PC-9 (cell line): ENCODE results near the gene EFCAB9. TPM values are rescaled to one million over a fixed set of nuclear protein-coding genes. Genes with fewer than 3 reads are reported as not detected.
"Not testable (repeated sequence)": the region's sequence is repeated elsewhere in the genome, so short reads cannot be mapped to it uniquely, and the experiment has no call there.

ENCODE experiments used
- BruUV-seq: library from RNA; stranded (reverse); fragments of 400-500 nt; replicated peaks from 2 replicates; lab custom pipeline; 2021; lab: Mats Ljungman, UMichigan
- CTCF ChIA-PET: fragments of 300-600 bp; sonication (Branson Sonifier 250); formaldehyde crosslinking; loops from one replicate; lab custom pipeline; 2022; ENCODE audit warnings: antibody characterized with exemption; lab: Charles Lee
- POLR2A ChIA-PET: fragments of 300-600 bp; sonication (Branson Sonifier 250); formaldehyde crosslinking; loops from one replicate; lab custom pipeline; 2022; ENCODE audit warnings: antibody characterized with exemption; ENCODE audit not compliant: unreplicated experiment; lab: Charles Lee
- DNase-seq, 2 experiments: peaks; one replicate each; pipeline versions ENCODE4 v3.0.0 to v3.0.0-alpha.2; 2015 to 2022; ENCODE audit warnings: mixed read lengths in 1 of 2
- H2AFZ ChIP-seq: fragments of 200-600 bp; sonication (generic); 2 replicates; pipeline ENCODE4 v1.8.1; 2017; ENCODE audit warnings: antibody characterized with exemption
- H3F3A ChIP-seq: fragments of 200-600 bp; sonication (generic); 2 replicates; pipeline ENCODE4 v1.8.1; 2017; ENCODE audit warnings: antibody characterized with exemption, mild to moderate bottlenecking, low read depth; ENCODE audit not compliant: insufficient read depth
- H3K27ac ChIP-seq: fragments of 200-600 bp; sonication (generic); 2 replicates; pipeline ENCODE4 v1.6.1; 2016; ENCODE audit warnings: mixed run types
- H3K27me3 ChIP-seq: fragments of 200-600 bp; sonication (generic); 2 replicates; pipeline ENCODE4 v1.6.1; 2016; ENCODE audit warnings: low read depth, mixed run types; ENCODE audit not compliant: insufficient read depth
- H3K36me3 ChIP-seq: fragments of 200-600 bp; sonication (generic); 2 replicates; pipeline ENCODE4 v1.6.1; 2016; ENCODE audit warnings: low read depth, mixed run types
- H3K4me1 ChIP-seq: fragments of 200-600 bp; sonication (generic); replicated peaks from 2 replicates; pipeline ENCODE4 v1.6.1; 2016; ENCODE audit warnings: mixed run types; ENCODE audit not compliant: insufficient read depth
- H3K4me2 ChIP-seq: fragments of 200-600 bp; sonication (generic); 2 replicates; pipeline ENCODE4 v1.6.1; 2017; ENCODE audit warnings: mixed run types
- H3K4me3 ChIP-seq: fragments of 200-600 bp; sonication (generic); 2 replicates; pipeline ENCODE4 v1.6.1; 2016; ENCODE audit warnings: mixed run types
- H3K79me2 ChIP-seq: fragments of 200-600 bp; sonication (generic); 2 replicates; pipeline ENCODE4 v1.6.1; 2017; ENCODE audit warnings: low read depth, mixed run types
- H3K9me2 ChIP-seq: fragments of 200-600 bp; sonication (generic); 2 replicates; pipeline ENCODE4 v1.8.1; 2017; ENCODE audit warnings: mild to moderate bottlenecking; ENCODE audit not compliant: insufficient read depth
- H3K9me3 ChIP-seq: fragments of 200-600 bp; sonication (generic); 2 replicates; pipeline ENCODE4 v1.8.1; 2016; ENCODE audit warnings: low read depth; ENCODE audit not compliant: insufficient read depth
- H4K20me1 ChIP-seq: fragments of 200-600 bp; sonication (generic); 2 replicates; pipeline ENCODE4 v1.8.1; 2017; ENCODE audit not compliant: insufficient read depth
- EZH2 ChIP-seq: fragments of 200-600 bp; sonication (generic); IDR thresholded peaks from 2 replicates; pipeline ENCODE4 v1.8.0; 2017; ENCODE audit warnings: antibody characterized with exemption, low read depth
- intact Hi-C: fragments of 100-400 bp; cut with micrococcal nuclease; formaldehyde crosslinking; loops from one replicate; pipeline ENCODE4 v1.10.0; 2022; ENCODE audit not compliant: unreplicated experiment
- total RNA-seq: library from RNA; stranded (reverse); gene quantifications from 2 replicates; pipeline ENCODE4 v1.2.3, GENCODE V29; 2021
- TF ChIP-seq, protein P1 (sequence below): fragments of 200-600 bp; sonication (generic); conservative IDR thresholded peaks from 2 replicates; pipeline ENCODE4 v1.6.1; 2017; ENCODE audit warnings: mixed run types, antibody characterized with exemption, mild to moderate bottlenecking, moderate library complexity

EFCAB9 gene
- total RNA-seq, 1 experiment from 2014 or later, result not detected

DNA sequence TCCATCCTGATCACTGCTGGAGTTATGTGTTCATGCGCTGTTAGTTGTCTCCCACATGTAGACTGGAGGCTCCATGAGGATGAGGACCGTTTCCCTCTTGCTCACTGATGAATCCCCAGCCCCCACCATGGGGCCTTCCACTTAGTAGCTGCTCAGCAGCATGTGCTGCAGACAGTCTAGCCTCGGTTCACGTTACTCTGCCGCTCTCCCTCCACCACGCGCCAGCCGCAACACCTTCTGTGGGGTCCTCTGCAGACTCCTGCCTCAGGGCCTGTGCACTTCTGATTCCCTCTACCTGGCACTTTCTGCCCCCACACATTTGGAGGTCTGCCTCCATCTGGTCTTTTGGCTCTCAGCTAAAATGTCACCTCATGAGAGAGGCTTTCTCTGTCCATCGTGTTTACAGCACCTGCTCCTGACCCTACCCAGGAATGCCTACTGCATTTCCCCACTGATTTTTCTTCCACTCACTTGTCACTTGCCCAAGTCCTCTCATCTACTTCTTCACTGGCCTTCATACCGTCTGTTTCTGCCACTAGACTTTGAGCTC, 42.2 kb upstream of the EFCAB9 start:
- Histone ChIP-seq H3K79me2 (no peaks in the 10 kb centered on the region), H3K4me1 (no peaks in the 10 kb centered on the region), H3K27me3 (no peaks in the 10 kb centered on the region), H3K4me2 (no peak overlapping the region), H3K36me3 (no peaks in the 10 kb centered on the region), H2AFZ (no peak overlapping the region), H3K9me3 (no peaks in the 10 kb centered on the region), H4K20me1 (no peaks in the 10 kb centered on the region), H3K27ac (no peak overlapping the region), H3K4me3 (no peak overlapping the region), H3K9me2 (no peaks in the 10 kb centered on the region), H3F3A (0 out of 2 replicates have a peak, but pooled peaks cover 3% of the 10 kb centered on the region)
- TF ChIP-seq, protein P1, sequence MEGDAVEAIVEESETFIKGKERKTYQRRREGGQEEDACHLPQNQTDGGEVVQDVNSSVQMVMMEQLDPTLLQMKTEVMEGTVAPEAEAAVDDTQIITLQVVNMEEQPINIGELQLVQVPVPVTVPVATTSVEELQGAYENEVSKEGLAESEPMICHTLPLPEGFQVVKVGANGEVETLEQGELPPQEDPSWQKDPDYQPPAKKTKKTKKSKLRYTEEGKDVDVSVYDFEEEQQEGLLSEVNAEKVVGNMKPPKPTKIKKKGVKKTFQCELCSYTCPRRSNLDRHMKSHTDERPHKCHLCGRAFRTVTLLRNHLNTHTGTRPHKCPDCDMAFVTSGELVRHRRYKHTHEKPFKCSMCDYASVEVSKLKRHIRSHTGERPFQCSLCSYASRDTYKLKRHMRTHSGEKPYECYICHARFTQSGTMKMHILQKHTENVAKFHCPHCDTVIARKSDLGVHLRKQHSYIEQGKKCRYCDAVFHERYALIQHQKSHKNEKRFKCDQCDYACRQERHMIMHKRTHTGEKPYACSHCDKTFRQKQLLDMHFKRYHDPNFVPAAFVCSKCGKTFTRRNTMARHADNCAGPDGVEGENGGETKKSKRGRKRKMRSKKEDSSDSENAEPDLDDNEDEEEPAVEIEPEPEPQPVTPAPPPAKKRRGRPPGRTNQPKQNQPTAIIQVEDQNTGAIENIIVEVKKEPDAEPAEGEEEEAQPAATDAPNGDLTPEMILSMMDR, result no peak
- TF ChIP-seq EZH2, result no peak
- CTCF ChIA-PET, result no interaction called here
- no peak for DNase-seq
- intact Hi-C loops, result no loop called here
- POLR2A ChIA-PET, result no interaction called here
- no TSS peak for BruUV-seq

DNA sequence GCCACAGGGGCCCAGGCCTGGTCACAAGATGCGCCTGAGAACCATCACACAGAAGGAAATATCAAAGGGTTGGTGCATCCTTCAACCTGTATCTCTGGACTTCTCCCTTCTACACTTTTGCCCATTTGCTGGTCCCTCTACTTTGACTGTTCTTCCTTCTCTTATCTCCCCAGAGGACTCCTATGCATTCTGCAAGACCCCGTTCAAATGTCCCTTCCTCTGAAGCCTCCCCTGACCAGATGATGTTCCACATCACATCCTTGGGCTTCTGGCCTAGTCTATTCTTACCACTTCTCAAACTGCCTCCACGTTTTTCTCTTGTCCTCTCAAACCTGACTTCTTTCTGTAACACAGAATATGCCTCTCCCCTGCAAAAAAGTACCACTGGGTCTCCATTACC, 40.3 kb upstream of the EFCAB9 start:
- H2AFZ ChIP-seq, result no peak overlapping the region
- H3K27ac ChIP-seq, result no peak overlapping the region
- TF ChIP-seq, protein P1, result no peak
- TF ChIP-seq EZH2, result no peak
- H3K27me3 ChIP-seq, result no peaks in the 10 kb centered on the region
- ChIA-PET CTCF (no interaction called here), POLR2A (interaction anchor here (0.7 kb wide), 1 partner anchor 147 kb away, joined by 5 read pairs; the partner anchor contains the start of gene FBXW11)
- H3K36me3 ChIP-seq, result no peaks in the 10 kb centered on the region
- no peaks in the 10 kb centered on the region for H3K79me2 ChIP-seq
- DNase-seq, result no peak
- intact Hi-C loops, result no loop called here
- H3K9me2 ChIP-seq, result no peaks in the 10 kb centered on the region
- no peak overlapping the region for H3K4me2 ChIP-seq
- no TSS peak for BruUV-seq
- no peaks in the 10 kb centered on the region for H3K9me3 ChIP-seq
- no peak overlapping the region for H3K4me3 ChIP-seq
- no peaks in the 10 kb centered on the region for H4K20me1 ChIP-seq
- H3K4me1 ChIP-seq, result no peaks in the 10 kb centered on the region
- 0 out of 2 replicates have a peak, but pooled peaks cover 3% of the 10 kb centered on the region for H3F3A ChIP-seq

DNA sequence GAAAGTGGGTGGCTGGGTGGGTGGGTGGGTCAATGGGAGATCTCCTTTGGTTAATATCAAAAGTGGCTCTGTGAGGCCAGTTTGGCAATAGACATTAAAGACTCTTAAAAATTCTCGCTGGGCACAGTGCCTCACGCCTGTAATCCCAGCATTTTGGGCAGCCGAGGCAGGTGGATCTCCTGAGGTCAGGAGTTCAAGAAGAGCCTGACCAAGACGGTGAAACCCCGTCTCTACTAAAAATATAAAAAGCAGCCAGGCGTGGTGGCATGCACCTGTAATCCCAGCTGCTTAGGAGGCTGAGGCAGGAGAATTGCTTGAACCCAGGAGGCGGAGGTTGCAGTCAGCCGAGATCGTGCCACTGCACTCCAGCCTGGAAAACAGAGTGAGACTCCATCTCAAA, 38.9 kb upstream of the EFCAB9 start:
- H3K27me3 ChIP-seq, H3K4me3 ChIP-seq, H4K20me1 ChIP-seq, H3K9me2 ChIP-seq, H2AFZ ChIP-seq, H3K4me2 ChIP-seq, H3K9me3 ChIP-seq, DNase-seq, H3F3A ChIP-seq, H3K36me3 ChIP-seq, POLR2A ChIA-PET, H3K79me2 ChIP-seq, H3K4me1 ChIP-seq, BruUV-seq, CTCF ChIA-PET, H3K27ac ChIP-seq, intact Hi-C loops: not testable (repeated sequence)
